HCT116 (cell line): ENCODE measurements around the gene ADGRV1. TPM values are rescaled to one million over a fixed set of nuclear protein-coding genes. Genes with fewer than 3 reads are reported as not detected.

Experiments
- ATAC-seq: fragments of 200-7000 bp; cut with Tn5 transposase; 2 replicates; pipeline ENCODE4 v1.9.1; 2020; ENCODE audit warnings: mild to moderate bottlenecking, moderate library complexity
- BruUV-seq: library from RNA; stranded (reverse); fragments of 400-500 nt; replicated peaks from 2 replicates; lab custom pipeline; 2021; lab: Mats Ljungman, UMichigan
- CTCF ChIA-PET: fragments of 300-600 bp; sonication (Branson Sonifier 250); formaldehyde crosslinking; loops from one replicate; lab custom pipeline; 2021; ENCODE audit warnings: antibody characterized with exemption; lab: Charles Lee
- POLR2A ChIA-PET: fragments of 300-600, 350-600 bp; sonication (Branson Sonifier 250); formaldehyde crosslinking; loops from one replicate; lab custom pipeline; 2021; ENCODE audit warnings: antibody characterized with exemption; lab: Charles Lee
- RAD21 ChIA-PET, 2 experiments: fragments of 300-600 bp; sonication (Branson Sonifier 250); formaldehyde crosslinking; loops; one replicate each; lab custom pipeline; 2023; ENCODE audit warnings: low total read pairs in 2 of 2; ENCODE audit not compliant: uncharacterized antibody in 2 of 2, unreplicated experiment in 2 of 2, low non-redundant PET in 1 of 2; lab: Charles Lee
- DNase-seq: peaks from one replicate; pipeline ENCODE4 v3.0.0-alpha.2; 2010; ENCODE audit warnings: low read depth, low spot score
- H2AFZ ChIP-seq: fragments of 200-600 bp; shearing (Covaris generic), sonication (generic); 2 replicates; pipeline ENCODE4 v1.6.1; 2017; ENCODE audit warnings: low read depth, mixed run types, mixed read lengths, antibody characterized with exemption, low read length; ENCODE audit not compliant: poor library complexity, severe bottlenecking
- H3K27ac ChIP-seq: 2 replicates; pipeline ENCODE4 v1.5.1; 2012; ENCODE audit warnings: low read depth, low read length
- H3K27me3 ChIP-seq: fragments of 200-600 bp; sonication (generic); 2 replicates; pipeline ENCODE4 v1.6.1; 2016; ENCODE audit warnings: mixed run types, low read length, mixed read lengths; ENCODE audit not compliant: insufficient read depth
- H3K36me3 ChIP-seq, 2 experiments: fragments of 200-500 bp in 1 of 2; fragments of 200-600 bp in 1 of 2; sonication (Bioruptor generic) in 1 of 2; sonication (generic) in 1 of 2; 2 replicates each; pipeline versions ENCODE4 v1.5.1 to v1.6.1; 2014 to 2016; ENCODE audit warnings: low read length in 2 of 2, inconsistent platforms in 1 of 2, mixed read lengths in 1 of 2, mixed run types in 1 of 2; ENCODE audit not compliant: insufficient read depth in 2 of 2, control insufficient read depth in 1 of 2
- H3K4me1 ChIP-seq, 2 experiments: fragments of 200-600 bp in 1 of 2; sonication (generic) in 1 of 2; 2 replicates each; pipeline versions ENCODE4 v1.5.1 to v1.6.1; 2012 to 2017; ENCODE audit warnings: low read length in 2 of 2, inconsistent platforms in 1 of 2, mild to moderate bottlenecking in 1 of 2, mixed read lengths in 1 of 2, mixed run types in 1 of 2, moderate library complexity in 1 of 2; ENCODE audit not compliant: insufficient read depth in 2 of 2, control insufficient read depth in 1 of 2
- H3K4me2 ChIP-seq: fragments of 200-600 bp; sonication (generic); 2 replicates; pipeline ENCODE4 v1.6.1; 2017; ENCODE audit warnings: mixed run types, low read length, mixed read lengths
- H3K4me3 ChIP-seq, 2 experiments: fragments of 200-600 bp in 1 of 2; sonication (generic) in 1 of 2; replicated peaks in 1 of 2; 2 replicates each; pipeline ENCODE4 v1.5.1; 2011 to 2016; ENCODE audit warnings: low read length in 2 of 2, control low read depth in 1 of 2, low read depth in 1 of 2, mild to moderate bottlenecking in 1 of 2, mixed read lengths in 1 of 2, mixed run types in 1 of 2
- H3K79me2 ChIP-seq: fragments of 200-600 bp; sonication (generic); 2 replicates; pipeline ENCODE4 v1.6.1; 2017; ENCODE audit warnings: mild to moderate bottlenecking, mixed run types, low read length, moderate library complexity, mixed read lengths; ENCODE audit not compliant: insufficient read depth
- H3K9ac ChIP-seq: fragments of 200-600 bp; sonication (generic); 2 replicates; pipeline ENCODE4 v1.6.1; 2016; ENCODE audit warnings: low read length, mixed read lengths
- H3K9me2 ChIP-seq: fragments of 200-600 bp; sonication (generic), shearing (Covaris generic); 2 replicates; pipeline ENCODE4 v1.6.1; 2017; ENCODE audit warnings: mixed run types, mild to moderate bottlenecking, moderate library complexity; ENCODE audit not compliant: insufficient read depth
- H3K9me3 ChIP-seq, 2 experiments: fragments of 200-500 bp in 1 of 2; fragments of 200-600 bp in 1 of 2; sonication (Bioruptor generic) in 1 of 2; sonication (generic) in 1 of 2; 2 replicates each; pipeline ENCODE4 v1.6.1; 2014 to 2017; ENCODE audit warnings: low read length in 2 of 2, mixed read lengths in 2 of 2, inconsistent platforms in 1 of 2, low read depth in 1 of 2, mild to moderate bottlenecking in 1 of 2, mixed run types in 1 of 2, moderate library complexity in 1 of 2; ENCODE audit not compliant: control insufficient read depth in 1 of 2, insufficient read depth in 1 of 2
- H4K20me1 ChIP-seq: fragments of 200-600 bp; sonication (generic), shearing (Covaris generic); 2 replicates; pipeline ENCODE4 v1.6.1; 2017; ENCODE audit warnings: mixed run types, mild to moderate bottlenecking, moderate library complexity; ENCODE audit not compliant: insufficient read depth
- CTCF ChIP-seq, 3 experiments: fragments of 200-600 bp in 1 of 3; sonication (generic) in 1 of 3; IDR thresholded peaks in 2 of 3; conservative IDR thresholded peaks in 1 of 3; 2 replicates each; pipeline ENCODE4 v1.5.1; 2012 to 2017; ENCODE audit warnings: low read depth in 2 of 3, low read length in 2 of 3, antibody characterized with exemption in 1 of 3, borderline replicate concordance in 1 of 3, control low read depth in 1 of 3, mild to moderate bottlenecking in 1 of 3, mixed read lengths in 1 of 3, mixed run types in 1 of 3, moderate library complexity in 1 of 3; ENCODE audit not compliant: insufficient read depth in 1 of 3
- POLR2AphosphoS5 ChIP-seq: IDR thresholded peaks from 2 replicates; pipeline ENCODE4 v1.6.1; 2011; ENCODE audit warnings: mild to moderate bottlenecking, low read depth, low read length, moderate library complexity
- RAD21 ChIP-seq: IDR thresholded peaks from 2 replicates; pipeline ENCODE4 v1.6.1; 2012; ENCODE audit warnings: low read depth, mild to moderate bottlenecking
- SP1 ChIP-seq: IDR thresholded peaks from 2 replicates; pipeline ENCODE4 v1.6.1; 2012; ENCODE audit warnings: low read depth
- SRF ChIP-seq: IDR thresholded peaks from 2 replicates; pipeline ENCODE4 v1.6.1; 2012; ENCODE audit warnings: low read depth
- TCF7L2 ChIP-seq: IDR thresholded peaks from 2 replicates; pipeline ENCODE4 v1.7.0; 2011; ENCODE audit warnings: borderline replicate concordance, inconsistent platforms; ENCODE audit not compliant: insufficient read depth, insufficient read length; ENCODE audit errors: extremely low read depth
- intact Hi-C: fragments of 100-400 bp; cut with micrococcal nuclease; formaldehyde crosslinking; loops from 2 replicates; pipeline ENCODE4 v1.10.0; 2022
- total RNA-seq: library from RNA; stranded (reverse); gene quantifications from one replicate; pipeline ENCODE4 v1.2.1, GENCODE V29; 2021; ENCODE audit not compliant: unreplicated experiment

ADGRV1 gene
- total RNA-seq, 1 experiment from 2014 or later, result 6.0 TPM

GRCh38 chr5:90932052-90932699, 373.6 kb downstream of the ADGRV1 start:
- Histone ChIP-seq H2AFZ (peak overlapping the region; percentile 82), H3K36me3 (no peaks in the 10 kb centered on the region), H3K27ac (no peak overlapping the region), H4K20me1 (no peaks in the 10 kb centered on the region), H3K9ac (no peak overlapping the region), H3K4me3 (no peak overlapping the region)
- ATAC-seq (peak; percentile 67), DNase-seq (peak; percentile 44)
- POLR2A ChIA-PET, result interaction anchor here (0.6 to 1.3 kb wide), 2 partner anchors 13 to 451 kb away, joined by 3 read pairs; partner anchors contain the start of gene ARRDC3
- intact Hi-C loops, result loop anchor here (2.0 to 10.0 kb wide), 3 partner anchors 285 to 487 kb away; partner anchors contain the start of gene ARRDC3
- RAD21 ChIA-PET, result no interaction called here
- CTCF ChIA-PET, result interaction anchor here (0.6 to 2.6 kb wide), 9 partner anchors 9 to 487 kb away, joined by 3 to 21 read pairs (median 7); partner anchors contain the start of gene ARRDC3
- TF ChIP-seq TCF7L2 (no peak), POLR2AphosphoS5 (no peak), SRF (no peak), RAD21 (peak; percentile 84), SP1 (peak; percentile 37; the same call in 1 of the 2 replicates), CTCF (IDR thresholded peaks at IDR 0.05 in 2 of 3, conservative IDR thresholded peaks at IDR 0.05 in 1 of 3; ENCODE audit: borderline replicate concordance in 1 of 3, insufficient read depth in 1 of 3, low read depth in 2 of 3, low read length in 2 of 3) (peak; percentile 69 to 77 (median 74); a peak in 5 of 6 replicates)
- TF ChIP-seq, all 23 proteins: peak for 3
- Histone ChIP-seq H3K9me3 (no peaks in the 10 kb centered on the region), H3K27me3 (no peaks in the 10 kb centered on the region), H3K4me1 (no peaks in the 10 kb centered on the region), H3K4me2 (no peak overlapping the region), H3K79me2 (no peaks in the 10 kb centered on the region), H3K9me2 (no peaks in the 10 kb centered on the region)
- BruUV-seq, result no TSS peak
